HL-60/S4 treated with retinoic acid at 250 ng/mL for 4 days and 3 days (cell line): Measurements from ENCODE around the gene SPINK14.

ENCODE experiments used
- in situ Hi-C: fragments of 300-500 bp; cut with MboI; formaldehyde crosslinking; loops from 2 replicates; pipeline ENCODE4 v1.7.0; 2022; ENCODE audit warnings: low sequenced_read_pairs

Gene SPINK14, protein sequence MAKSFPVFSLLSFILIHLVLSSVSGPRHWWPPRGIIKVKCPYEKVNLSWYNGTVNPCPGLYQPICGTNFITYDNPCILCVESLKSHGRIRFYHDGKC

DNA sequence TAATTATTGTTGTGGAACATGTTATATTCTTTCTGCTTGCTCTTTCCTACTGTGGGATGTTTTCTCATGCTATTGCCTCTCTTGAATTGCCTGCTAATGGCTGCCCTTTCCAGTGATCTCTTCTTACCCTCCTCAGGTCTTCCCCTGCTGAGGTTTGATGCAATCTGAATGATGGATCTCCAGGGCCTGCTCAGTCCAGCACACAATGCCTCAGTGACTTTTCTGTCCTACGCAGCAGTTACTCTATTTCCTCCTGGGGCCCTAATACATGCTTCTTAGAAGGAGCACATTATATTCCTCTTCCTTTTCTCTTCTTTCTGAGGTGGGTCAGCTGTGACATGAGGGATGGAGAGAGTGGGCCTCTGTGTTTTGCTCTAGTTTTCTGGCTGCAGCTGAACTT is at the start of gene SPINK14:
Gene SPINK14 (plus strand): TSS at position 301 of the 400 bp plus-strand sequence. CDS start 1,187 bp downstream, outside the sequence.
- in situ Hi-C loops = no loop called here

DNA sequence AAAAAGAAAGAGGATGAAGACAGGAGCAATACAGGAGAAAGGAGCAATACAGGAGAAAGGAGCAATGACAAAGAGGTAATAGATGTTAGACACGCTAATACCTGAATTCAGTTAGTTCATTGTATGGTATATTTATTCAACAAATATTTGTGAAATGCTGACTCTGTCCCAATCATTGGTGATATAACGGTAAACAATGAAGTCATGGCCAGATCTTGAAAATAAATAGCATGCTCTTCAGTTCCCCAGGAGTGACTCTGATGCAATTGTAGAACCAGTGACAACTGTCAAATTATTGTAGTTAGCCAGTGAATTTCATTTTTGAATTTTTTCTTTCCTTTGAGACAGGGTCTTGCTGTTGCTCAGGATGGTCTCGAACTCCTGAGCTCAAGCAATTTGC is 48.0 kb upstream of the SPINK14 start:
- in situ Hi-C loops = no loop called here

DNA sequence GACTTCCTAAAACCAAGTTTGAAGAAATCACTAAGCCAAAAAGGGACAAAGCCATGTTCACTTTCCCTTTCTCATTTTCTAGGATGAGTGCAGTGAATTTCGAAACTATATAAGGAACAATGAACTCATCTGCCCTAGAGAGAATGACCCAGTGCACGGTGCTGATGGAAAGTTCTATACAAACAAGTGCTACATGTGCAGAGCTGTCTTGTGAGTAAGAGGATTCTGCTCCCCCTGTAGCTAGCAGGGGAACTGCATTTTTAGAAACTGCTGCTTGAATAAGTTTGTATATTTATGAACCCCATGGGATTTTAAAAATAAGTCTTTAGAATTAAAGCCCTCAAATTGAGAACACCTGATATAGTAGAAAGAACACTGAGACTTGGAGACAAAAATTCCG is 42.7 kb upstream of the SPINK14 start:
- in situ Hi-C loops = no loop called here

DNA sequence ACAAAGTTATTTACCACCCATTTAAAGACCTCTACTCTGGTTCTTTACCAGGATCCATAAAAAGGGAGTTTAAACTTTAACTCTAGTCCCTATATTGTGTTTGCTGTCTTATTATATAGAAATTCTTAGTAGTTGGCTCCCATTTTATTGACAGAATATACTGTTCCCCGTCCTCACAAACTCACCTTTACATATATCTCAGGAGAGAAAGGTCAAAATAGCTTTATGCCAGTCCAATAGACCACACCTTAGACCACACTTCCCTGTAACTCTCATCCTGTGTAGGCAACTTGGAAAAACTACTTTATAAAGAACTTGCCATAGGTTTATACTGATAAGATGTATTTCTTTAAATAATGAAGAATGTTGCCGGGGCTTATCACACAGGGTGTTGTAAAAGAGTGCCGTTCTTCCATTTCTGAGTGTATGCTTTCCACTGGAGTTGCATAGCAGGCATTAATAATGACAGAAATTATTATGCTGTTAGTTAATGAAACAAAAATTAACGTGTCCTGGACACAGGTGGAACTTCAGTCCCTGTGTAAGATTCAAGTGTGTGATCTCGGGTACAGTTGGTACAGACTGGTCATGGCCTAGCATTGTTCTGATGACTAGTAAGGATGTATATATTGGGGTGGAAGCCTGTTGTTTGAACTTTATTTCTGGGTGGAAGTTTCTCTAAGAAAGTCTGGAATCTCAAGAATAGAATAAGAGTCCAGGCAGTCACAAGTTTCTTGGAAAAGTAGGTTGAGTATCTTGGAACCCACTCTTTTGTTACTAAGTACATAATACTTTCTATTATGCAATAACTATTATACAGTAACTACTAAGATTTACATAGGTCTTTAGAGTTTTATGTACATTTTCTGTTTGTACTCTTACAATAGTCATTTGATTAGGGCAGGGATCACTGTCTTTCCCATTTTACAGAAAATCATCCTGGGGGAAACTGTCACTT is 33.0 kb upstream of the SPINK14 start:
- in situ Hi-C loops = no loop called here

DNA sequence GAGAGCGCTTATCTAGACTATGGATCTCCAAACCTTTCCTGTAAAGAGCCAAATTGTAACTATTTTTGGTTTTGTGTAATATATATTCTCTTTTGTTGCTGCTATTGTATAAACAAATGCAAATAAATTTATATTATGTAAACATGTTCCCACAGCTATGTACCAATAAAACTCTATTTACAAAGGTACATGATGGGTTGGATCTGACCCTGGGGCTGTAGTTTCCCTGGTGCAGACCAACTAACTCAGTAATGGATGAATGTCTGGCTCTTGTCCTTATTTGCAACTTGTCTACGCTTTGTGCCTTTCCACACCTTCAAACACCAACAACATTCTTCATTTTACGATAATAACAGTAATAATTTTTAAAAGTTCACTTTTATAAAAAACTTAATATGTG is 27.5 kb upstream of the SPINK14 start:
- in situ Hi-C loops = no loop called here

DNA sequence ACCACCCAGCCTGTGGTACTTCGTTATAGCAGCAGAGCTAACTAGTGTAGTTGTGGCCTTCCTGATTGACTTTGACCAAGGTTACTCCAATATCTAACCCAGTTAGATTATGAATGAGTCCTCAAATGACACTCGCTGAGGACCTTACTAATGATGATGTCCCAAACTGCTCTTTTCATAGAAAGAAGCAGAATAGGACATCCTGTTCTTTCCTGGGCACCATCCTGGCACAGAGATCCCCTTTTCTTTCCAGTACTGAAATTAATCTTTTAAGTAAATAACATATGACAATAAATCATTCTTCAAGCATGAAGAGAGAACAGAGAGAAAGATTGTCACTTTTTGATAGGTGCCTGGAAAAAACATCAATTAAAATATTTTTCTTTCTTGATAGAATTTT is 26.7 kb upstream of the SPINK14 start:
- in situ Hi-C loops = no loop called here

DNA sequence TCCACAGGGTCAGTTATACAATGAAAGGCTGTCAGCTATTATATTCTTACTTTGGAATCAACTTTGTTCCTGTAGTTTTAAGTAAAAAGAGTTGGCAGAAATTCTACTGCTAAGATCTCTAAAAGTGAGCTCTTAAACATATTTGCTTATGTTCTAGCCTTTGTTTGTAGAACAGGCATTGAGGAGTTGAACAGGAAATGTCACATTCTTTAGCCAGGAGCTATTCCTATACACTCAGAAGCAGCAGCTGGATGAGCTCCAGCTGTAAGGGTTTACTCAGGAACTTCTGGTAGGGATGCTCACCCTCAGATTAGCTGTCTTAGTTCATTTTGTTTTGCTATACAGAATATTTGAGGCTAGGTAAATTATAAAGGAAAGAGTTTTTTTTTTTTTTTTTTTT is 22.4 kb upstream of the SPINK14 start:
- in situ Hi-C loops = no loop called here

DNA sequence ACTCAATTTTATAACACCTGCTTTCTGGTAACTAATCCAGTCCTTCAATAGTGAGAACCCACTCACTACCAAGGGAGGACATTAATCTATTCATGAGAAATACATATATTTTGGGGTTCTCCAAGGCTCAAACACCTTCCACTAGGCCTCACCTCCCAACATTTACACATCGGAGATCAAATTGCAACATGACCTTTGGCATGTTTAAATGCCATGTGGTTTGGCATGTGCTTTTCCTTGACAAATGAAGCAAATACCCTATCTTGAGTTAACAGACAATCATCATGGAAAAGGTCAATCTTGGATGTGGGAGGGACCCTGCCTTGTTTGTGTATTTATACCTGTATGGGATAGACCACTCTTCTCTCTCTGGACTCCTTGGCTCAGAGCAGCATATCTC is 21.9 kb upstream of the SPINK14 start:
- in situ Hi-C loops = no loop called here

DNA sequence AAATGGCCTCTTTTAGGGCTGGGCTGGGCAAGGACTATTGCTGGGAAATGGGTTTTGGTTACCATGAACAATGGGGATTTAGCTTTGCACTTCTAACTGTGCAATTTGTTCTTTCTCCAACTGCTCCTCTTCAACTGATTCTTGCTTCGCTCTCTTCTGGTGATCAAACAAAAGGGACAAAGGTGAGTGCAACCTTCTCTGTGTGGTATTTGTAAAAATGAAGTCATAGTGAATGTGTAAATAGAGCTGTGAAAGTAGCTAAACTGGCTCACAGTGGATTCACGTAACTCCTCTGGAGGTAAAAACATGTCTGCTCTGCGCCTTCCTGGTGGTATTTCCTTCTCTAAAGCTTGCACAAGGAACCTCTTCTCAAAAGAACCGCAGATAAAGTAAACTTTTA is 20.9 kb upstream of the SPINK14 start:
- in situ Hi-C loops = no loop called here

DNA sequence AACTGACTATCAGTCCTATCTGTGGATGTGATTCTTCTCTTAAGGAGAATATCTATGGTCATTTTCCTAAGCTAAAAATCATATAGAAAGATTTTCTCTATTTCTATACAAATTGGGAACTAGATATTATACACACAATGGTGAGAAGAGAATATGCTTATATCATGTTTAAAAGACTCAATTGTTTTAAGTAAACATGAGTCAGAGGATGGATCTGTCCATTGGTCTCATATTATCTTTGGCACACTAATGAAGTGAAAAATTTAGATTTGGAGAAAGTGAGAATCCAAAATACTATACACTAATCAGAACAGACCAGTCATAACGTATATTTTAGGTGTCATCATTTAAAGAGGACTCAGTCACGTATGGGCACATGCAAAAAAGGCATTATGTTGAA is 16.5 kb upstream of the SPINK14 start:
- in situ Hi-C loops = no loop called here

DNA sequence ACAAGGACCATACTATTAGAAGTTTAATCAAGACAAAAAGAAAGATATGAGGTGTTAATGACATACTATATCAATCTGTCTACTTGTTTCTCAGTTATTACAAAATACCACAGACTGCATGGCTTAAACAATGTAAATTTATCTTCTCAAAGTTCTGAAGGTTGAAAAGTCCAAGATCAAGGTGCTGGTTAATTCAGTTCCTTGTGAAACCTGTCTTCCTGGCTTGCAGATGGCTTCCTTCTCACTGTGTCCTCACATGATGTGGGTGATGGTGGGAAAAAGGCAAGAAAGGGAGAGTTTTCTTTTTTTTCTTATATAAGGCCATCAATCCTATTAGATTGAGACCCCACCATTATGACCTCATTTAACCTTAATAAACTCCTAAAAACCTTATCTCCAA is 15.6 kb upstream of the SPINK14 start:
- in situ Hi-C loops = no loop called here

DNA sequence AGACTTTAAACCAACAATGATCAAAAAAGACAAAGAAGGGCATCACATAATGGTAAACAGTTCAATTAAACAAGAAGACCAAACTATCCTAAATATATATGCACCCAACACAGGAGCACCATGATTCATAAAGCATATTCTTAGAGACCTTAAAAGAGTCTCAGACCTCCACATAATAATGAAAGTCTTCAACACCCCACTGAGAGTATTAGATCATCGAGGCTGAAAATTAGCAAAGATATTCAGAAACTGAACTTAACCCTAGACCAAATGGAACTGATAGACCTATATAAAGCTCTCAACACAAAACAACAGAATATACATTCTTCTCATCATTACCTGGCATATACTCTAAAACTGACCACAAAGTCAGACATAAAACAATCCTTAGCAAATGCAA is 11.7 kb upstream of the SPINK14 start:
- in situ Hi-C loops = no loop called here

DNA sequence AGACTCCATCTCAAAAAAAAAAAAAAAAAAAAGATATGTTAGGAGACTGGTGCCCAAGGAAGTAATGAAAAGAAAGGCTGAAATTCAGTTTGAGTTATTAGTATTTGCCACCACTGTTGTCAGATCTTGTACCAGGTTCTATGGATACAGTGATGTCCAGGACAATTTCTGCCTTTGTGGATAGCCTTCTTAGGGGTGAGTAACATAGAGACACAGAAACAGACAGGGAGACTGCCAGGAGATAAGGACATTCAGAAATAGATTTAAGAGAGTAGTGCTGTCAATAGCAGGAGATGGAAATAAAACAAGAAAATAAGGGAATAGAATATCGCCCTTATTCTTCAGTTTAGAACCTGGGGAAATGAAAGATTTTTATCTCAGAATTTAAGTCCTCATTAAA is 6.3 kb upstream of the SPINK14 start:
- in situ Hi-C loops = no loop called here

DNA sequence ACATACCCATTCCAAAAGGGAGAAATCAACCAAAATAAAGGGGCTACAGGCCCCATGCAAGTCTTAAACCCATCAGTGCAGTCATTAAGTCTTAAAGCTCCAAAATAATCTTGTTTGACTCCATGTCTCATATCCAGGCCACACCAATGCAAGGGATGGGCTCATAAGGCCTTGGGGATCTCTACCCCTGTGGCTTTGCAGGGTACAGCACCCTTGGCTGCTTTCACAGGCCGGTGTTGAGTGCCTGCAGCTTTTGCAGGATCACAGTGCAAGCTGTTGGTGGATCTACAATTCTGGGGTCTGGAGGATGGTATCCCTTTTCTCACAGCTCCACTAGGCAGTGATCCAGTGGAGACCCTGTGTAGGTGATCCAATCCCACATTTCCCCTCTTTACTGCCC is 5.0 kb upstream of the SPINK14 start:
- in situ Hi-C loops = no loop called here

DNA sequence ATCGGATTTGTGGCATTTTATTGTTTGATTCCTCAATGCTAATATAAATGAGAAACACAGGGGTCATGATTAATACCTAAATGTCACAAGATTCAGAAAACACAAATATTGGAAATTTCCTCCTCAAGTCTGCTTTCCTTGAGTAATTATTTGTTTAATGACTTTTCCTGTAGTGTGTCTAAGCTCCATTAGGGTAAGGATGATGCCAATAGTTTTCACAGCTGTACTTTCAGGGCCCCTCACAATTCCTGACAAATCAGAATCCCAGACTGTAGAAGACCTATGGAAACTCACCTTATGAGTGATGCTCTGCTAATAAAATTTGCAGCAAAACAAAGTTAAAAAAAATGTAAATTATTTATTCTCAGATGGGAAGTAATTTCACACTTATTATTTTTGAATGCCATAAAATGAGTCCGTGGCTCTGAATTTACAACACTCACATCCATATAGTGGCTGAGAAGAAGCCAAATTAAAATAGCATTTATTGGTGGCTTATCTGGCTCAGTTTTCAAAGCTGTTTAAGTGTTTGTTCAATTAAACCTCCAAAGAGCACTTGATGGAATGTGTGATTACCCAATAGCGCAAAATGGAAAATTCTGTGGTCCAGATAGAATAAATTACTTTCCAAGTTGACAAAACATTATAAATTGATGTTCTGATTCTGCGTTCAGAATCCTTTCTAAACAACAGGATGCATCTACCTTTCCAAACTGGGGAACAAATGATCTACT is 1.6 kb upstream of the SPINK14 start:
- in situ Hi-C loops = no loop called here

DNA sequence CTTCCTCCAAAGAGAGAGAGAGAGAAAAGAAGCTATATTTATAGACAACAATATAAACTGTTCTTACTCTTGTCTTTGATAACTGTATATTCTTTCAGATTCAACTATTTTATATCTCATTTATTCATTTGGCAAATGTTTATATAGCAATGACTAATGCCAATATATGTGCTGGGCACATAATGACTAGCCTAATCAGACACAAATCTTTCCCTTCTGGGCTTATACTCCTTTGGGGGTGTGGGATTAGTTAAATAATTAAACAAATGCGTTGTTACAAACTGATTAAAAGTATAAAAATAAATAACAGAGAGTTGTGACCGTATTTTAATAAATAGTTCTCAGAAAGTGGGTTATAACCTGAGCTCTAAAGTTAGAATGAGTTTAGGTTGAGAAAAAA is 4.0 kb downstream of the SPINK14 start:
- in situ Hi-C loops = no loop called here

DNA sequence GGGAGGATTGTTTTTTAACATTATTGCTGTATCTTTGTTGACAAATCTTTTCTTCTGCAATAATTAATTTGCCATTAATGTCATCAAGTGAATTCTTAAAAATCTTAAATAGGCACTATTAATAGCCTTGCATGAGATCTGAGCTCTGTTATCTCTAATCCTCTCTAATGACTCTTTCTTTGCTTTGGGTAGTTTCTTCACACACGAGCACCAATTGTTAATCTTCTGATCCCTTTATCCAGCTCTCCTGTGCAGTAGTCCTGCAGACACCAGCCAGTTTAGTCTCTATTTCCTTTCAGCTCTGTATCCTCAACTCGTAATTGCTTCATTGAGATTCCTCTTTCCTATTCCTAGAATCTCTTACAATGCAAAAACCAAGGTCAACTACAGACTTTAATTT is 8.1 kb downstream of the SPINK14 start:
- in situ Hi-C loops = loop anchor here (25.0 kb wide), 1 partner anchor 561 kb away; no protein-coding TSS in a partner anchor

DNA sequence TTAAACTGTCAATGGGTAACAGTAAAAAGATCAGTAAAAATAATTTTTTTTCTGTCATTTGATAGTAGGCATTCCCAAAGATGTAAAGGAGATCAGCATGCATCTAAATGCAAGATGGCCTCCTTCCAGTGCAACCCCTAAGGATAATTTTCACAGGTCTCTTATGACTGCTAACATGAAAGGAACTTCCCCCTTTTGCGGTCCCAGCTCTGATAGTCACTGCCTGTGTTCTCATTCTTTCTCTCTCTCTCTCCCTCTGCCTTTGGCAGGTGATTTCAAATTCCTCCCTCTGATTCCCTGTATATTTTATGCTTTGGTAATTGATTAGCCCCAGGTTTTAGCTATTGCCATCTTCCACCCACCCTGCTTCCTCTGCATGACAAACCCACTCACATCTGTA is 8.9 kb downstream of the SPINK14 start:
- in situ Hi-C loops = loop anchor here (25.0 kb wide), 1 partner anchor 560 kb away; no protein-coding TSS in a partner anchor

DNA sequence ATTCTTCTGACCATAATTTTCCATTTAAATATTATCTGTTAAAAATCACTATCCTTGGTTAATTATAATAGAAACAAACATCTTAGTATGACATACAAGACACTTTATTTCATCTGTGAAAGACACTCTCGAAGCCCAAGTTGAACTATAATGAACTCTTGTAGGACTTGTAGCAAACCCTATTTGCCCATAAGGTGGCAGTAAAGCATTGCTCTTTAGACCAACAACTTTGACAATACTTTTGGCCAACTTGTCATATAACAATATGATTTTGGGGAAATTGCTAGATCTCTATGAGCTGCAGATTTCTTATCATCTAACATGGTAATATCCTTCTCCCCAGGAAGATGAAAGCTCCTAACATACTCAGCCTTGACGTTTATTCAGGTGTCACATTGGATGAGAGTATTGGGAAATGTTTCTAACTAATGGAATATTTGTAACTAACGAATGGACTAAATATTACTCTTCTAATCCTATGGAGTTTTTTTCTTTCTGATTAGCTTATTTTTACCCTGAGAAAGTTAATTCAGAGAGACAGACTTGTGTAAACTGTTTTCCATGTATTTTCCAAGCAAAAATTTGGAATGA is 11.0 kb downstream of the SPINK14 start:
- in situ Hi-C loops = loop anchor here (25.0 kb wide), 1 partner anchor 558 kb away; no protein-coding TSS in a partner anchor

DNA sequence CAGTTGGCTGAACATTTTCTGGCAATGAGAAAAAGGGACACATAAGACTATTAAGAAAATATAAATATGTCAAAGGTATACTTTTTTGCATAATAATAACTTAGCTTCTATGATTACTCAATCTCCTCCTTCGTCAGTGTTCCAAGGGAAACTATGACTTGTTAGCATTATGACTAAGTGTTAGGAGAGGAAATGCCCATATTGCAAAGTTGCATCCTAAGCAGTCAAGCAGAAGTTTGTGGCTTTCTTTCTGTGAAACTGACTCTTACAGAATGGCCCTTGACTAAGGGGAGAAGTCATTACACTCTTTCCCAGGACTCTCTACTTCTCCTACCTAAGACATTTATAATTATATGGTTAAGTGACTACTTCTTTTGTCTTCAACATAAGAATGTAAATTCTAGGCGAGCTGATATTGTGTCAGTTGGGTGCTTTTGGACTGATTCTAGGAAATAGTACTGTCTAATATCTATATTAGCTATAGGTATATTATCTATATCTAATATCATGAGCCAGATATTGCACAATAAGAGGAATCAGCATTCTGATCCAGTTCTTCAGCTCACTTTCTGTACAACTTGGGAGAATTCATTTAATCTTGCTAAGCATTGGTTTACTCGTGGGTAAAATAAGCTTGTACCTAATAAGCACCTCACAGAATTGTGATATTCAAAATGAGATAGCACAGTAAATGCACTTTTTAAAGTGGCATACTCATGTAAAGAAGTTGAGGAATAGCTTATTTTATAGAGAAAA is 18.1 kb downstream of the SPINK14 start:
- in situ Hi-C loops = loop anchor here (25.0 kb wide), 1 partner anchor 551 kb away; no protein-coding TSS in a partner anchor
